NCI-H226 (cell line): Measurements from ENCODE around the gene CHP1.
"Not testable (repeated sequence)": the region's sequence is repeated elsewhere in the genome, so short reads cannot be mapped to it uniquely, and the experiment has no call there.

ENCODE experiments used
- DNase-seq: peaks from one replicate; pipeline ENCODE4 v3.0.0-alpha.2; 2015

CHP1 gene

GRCh38 chr15:41301587-41301986 lies 70.5 kb downstream of the CHP1 start:
- DNase-seq = no peak

- DNase-seq = no peak
These were observed 73.2 kb downstream of the CHP1 start for GRCh38 chr15:41304149-41304770.

GRCh38 chr15:41307679-41308078 lies 76.6 kb downstream of the CHP1 start:
- DNase-seq = no peak

- no peak for DNase-seq
These were observed 78.3 kb downstream of the CHP1 start for GRCh38 chr15:41309226-41309905.

GRCh38 chr15:41320805-41321330 lies 89.8 kb downstream of the CHP1 start:
- DNase-seq = not testable (repeated sequence)

GRCh38 chr15:41323611-41324010 lies 92.5 kb downstream of the CHP1 start:
- no peak for DNase-seq

GRCh38 chr15:41331281-41331680 lies 100.2 kb downstream of the CHP1 start:
- no peak for DNase-seq
